SJSA1 (cell line): ENCODE measurements around the gene RGR. TPM values are rescaled to one million over a fixed set of nuclear protein-coding genes. Genes with fewer than 3 reads are reported as not detected.

Experiments used
- DNase-seq, 2 experiments: peaks; one replicate each; pipeline ENCODE4 v3.0.0-alpha.2; 2015 to 2020; ENCODE audit warnings: low spot score in 2 of 2, low read depth in 1 of 2
- H3K27ac ChIP-seq: fragments of 250-450 bp; sonication (Bioruptor Pico); 2 replicates; pipeline ENCODE4 v1.5.1; 2020; ENCODE audit warnings: mild to moderate bottlenecking, moderate library complexity
- H3K27me3 ChIP-seq: fragments of 250-450 bp; sonication (Bioruptor Pico); replicated peaks from 2 replicates; pipeline ENCODE4 v1.5.1; 2020; ENCODE audit warnings: mild to moderate bottlenecking, moderate library complexity
- H3K36me3 ChIP-seq: fragments of 250-450 bp; sonication (Bioruptor Pico); 2 replicates; pipeline ENCODE4 v1.5.1; 2020; ENCODE audit warnings: mild to moderate bottlenecking
- H3K4me1 ChIP-seq: fragments of 250-450 bp; sonication (Bioruptor Pico); replicated peaks from 2 replicates; pipeline ENCODE4 v1.6.1; 2021; ENCODE audit warnings: mild to moderate bottlenecking
- H3K4me3 ChIP-seq: fragments of 250-450 bp; sonication (Bioruptor Pico); 2 replicates; pipeline ENCODE4 v1.5.1; 2020; ENCODE audit warnings: mild to moderate bottlenecking
- H3K9me3 ChIP-seq: fragments of 250-450 bp; sonication (Bioruptor Pico); replicated peaks from 2 replicates; pipeline ENCODE4 v1.5.1; 2020; ENCODE audit warnings: mild to moderate bottlenecking
- total RNA-seq: library from RNA; depleted of rRNA; stranded (reverse); fragments of >200 nt; shearing (Covaris generic); gene quantifications from 2 replicates; pipeline ENCODE4 v1.2.3, GENCODE V29; 2014

Gene RGR
- total RNA-seq, 1 experiment from 2014 or later: not detected

GRCh38 chr10:84205853-84206525 is 38.9 kb upstream of the RGR start:
- Histone ChIP-seq H3K4me1 (no peaks in the 10 kb centered on the region), H3K4me3 (no peak overlapping the region), H3K9me3 (no peaks in the 10 kb centered on the region), H3K27ac (no peak overlapping the region), H3K36me3 (no peaks in the 10 kb centered on the region), H3K27me3 (0 out of 2 replicates have a peak, but pooled peaks cover 3% of the 10 kb centered on the region)
- DNase-seq: no peak

GRCh38 chr10:84208023-84208422 is 36.8 kb upstream of the RGR start:
- no peaks in the 10 kb centered on the region for H3K36me3 ChIP-seq
- H3K4me3 ChIP-seq: no peak overlapping the region
- no peaks in the 10 kb centered on the region for H3K4me1 ChIP-seq
- no peak for DNase-seq
- no peak overlapping the region for H3K27ac ChIP-seq
- no peaks in the 10 kb centered on the region for H3K9me3 ChIP-seq
- 0 out of 2 replicates have a peak, but pooled peaks cover 3% of the 10 kb centered on the region for H3K27me3 ChIP-seq

- no peak for DNase-seq
- H3K4me3 ChIP-seq: no peak overlapping the region
- H3K36me3 ChIP-seq: no peaks in the 10 kb centered on the region
- no peaks in the 10 kb centered on the region for H3K9me3 ChIP-seq
- no peak overlapping the region for H3K27ac ChIP-seq
- H3K27me3 ChIP-seq: 0 out of 2 replicates have a peak, but pooled peaks cover 3% of the 10 kb centered on the region
- no peaks in the 10 kb centered on the region for H3K4me1 ChIP-seq
Observed at GRCh38 chr10:84211566-84211965, 33.3 kb upstream of the RGR start.

GRCh38 chr10:84212014-84212413 is 32.8 kb upstream of the RGR start:
- no peak overlapping the region for H3K4me3 ChIP-seq
- H3K27me3 ChIP-seq: 0 out of 2 replicates have a peak, but pooled peaks cover 3% of the 10 kb centered on the region
- DNase-seq: no peak
- H3K4me1 ChIP-seq: no peaks in the 10 kb centered on the region
- no peaks in the 10 kb centered on the region for H3K9me3 ChIP-seq
- H3K27ac ChIP-seq: no peak overlapping the region
- H3K36me3 ChIP-seq: no peaks in the 10 kb centered on the region

GRCh38 chr10:84213076-84213475 is 31.8 kb upstream of the RGR start:
- DNase-seq: no peak
- H3K4me3 ChIP-seq: no peak overlapping the region
- H3K9me3 ChIP-seq: no peaks in the 10 kb centered on the region
- H3K27me3 ChIP-seq: 0 out of 2 replicates have a peak, but pooled peaks cover 3% of the 10 kb centered on the region
- no peak overlapping the region for H3K27ac ChIP-seq
- H3K36me3 ChIP-seq: no peaks in the 10 kb centered on the region
- H3K4me1 ChIP-seq: no peaks in the 10 kb centered on the region

- Histone ChIP-seq H3K4me1 (no peaks in the 10 kb centered on the region), H3K36me3 (no peaks in the 10 kb centered on the region), H3K9me3 (no peaks in the 10 kb centered on the region), H3K27me3 (peaks cover 3% of the 10 kb centered on the region; the same call in 1 of the 2 replicates), H3K4me3 (no peak overlapping the region), H3K27ac (no peak overlapping the region)
- no peak for DNase-seq
Observed at GRCh38 chr10:84214046-84214572, 30.7 kb upstream of the RGR start.

GRCh38 chr10:84214612-84215235 is 30.1 kb upstream of the RGR start:
- DNase-seq: no peak
- Histone ChIP-seq H3K4me1 (no peaks in the 10 kb centered on the region), H3K27me3 (peaks cover 2% of the 10 kb centered on the region; the same call in 1 of the 2 replicates), H3K36me3 (no peaks in the 10 kb centered on the region), H3K4me3 (no peak overlapping the region), H3K9me3 (no peaks in the 10 kb centered on the region), H3K27ac (no peak overlapping the region)

GRCh38 chr10:84216834-84217233 is 28.0 kb upstream of the RGR start:
- Histone ChIP-seq H3K9me3 (no peaks in the 10 kb centered on the region), H3K27me3 (no peaks in the 10 kb centered on the region; the same call in 1 of the 2 replicates), H3K4me3 (no peak overlapping the region), H3K27ac (no peak overlapping the region), H3K36me3 (no peaks in the 10 kb centered on the region), H3K4me1 (no peaks in the 10 kb centered on the region)
- DNase-seq: no peak

GRCh38 chr10:84217746-84218145 is 27.1 kb upstream of the RGR start:
- no peak for DNase-seq
- Histone ChIP-seq H3K27ac (no peak overlapping the region), H3K4me1 (no peaks in the 10 kb centered on the region), H3K27me3 (peaks cover 1% of the 10 kb centered on the region; the same call in 1 of the 2 replicates), H3K4me3 (no peak overlapping the region), H3K9me3 (no peaks in the 10 kb centered on the region), H3K36me3 (no peaks in the 10 kb centered on the region)

- no peak for DNase-seq
- Histone ChIP-seq H3K9me3 (no peaks in the 10 kb centered on the region), H3K36me3 (no peaks in the 10 kb centered on the region), H3K27ac (no peak overlapping the region), H3K4me3 (no peak overlapping the region), H3K27me3 (peaks cover 2% of the 10 kb centered on the region; the same call in 1 of the 2 replicates), H3K4me1 (no peaks in the 10 kb centered on the region)
Observed at GRCh38 chr10:84221916-84222315, 22.9 kb upstream of the RGR start.

- no peaks in the 10 kb centered on the region for H3K36me3 ChIP-seq
- H3K4me3 ChIP-seq: no peak overlapping the region
- H3K4me1 ChIP-seq: no peaks in the 10 kb centered on the region
- H3K27me3 ChIP-seq: peaks cover 5% of the 10 kb centered on the region; the same call in 1 of the 2 replicates
- no peak overlapping the region for H3K27ac ChIP-seq
- H3K9me3 ChIP-seq: no peaks in the 10 kb centered on the region
- no peak for DNase-seq
Observed at GRCh38 chr10:84224411-84225028, 20.3 kb upstream of the RGR start.

GRCh38 chr10:84225427-84226173 is 19.3 kb upstream of the RGR start, which contains the start of gene LRIT2:
LRIT2 (minus strand) TSS chr10:84225544; CDS start chr10:84225520, 24 bp downstream.
- DNase-seq: no peak
- Histone ChIP-seq H3K4me1 (no peaks in the 10 kb centered on the region), H3K27ac (no peak within 1 kb of the TSS), H3K4me3 (no peak within 1 kb of the TSS), H3K9me3 (no peaks in the 10 kb centered on the region), H3K27me3 (peaks cover 10% of the 10 kb centered on the region; the same call in 1 of the 2 replicates), H3K36me3 (no peaks in the 10 kb centered on the region)

- no peak for DNase-seq
- Histone ChIP-seq H3K36me3 (no peaks in the 10 kb centered on the region), H3K27ac (no peak overlapping the region), H3K4me1 (no peaks in the 10 kb centered on the region), H3K27me3 (peaks cover 10% of the 10 kb centered on the region; the same call in 1 of the 2 replicates), H3K4me3 (no peak overlapping the region), H3K9me3 (no peaks in the 10 kb centered on the region)
Observed at GRCh38 chr10:84226616-84227015, 18.2 kb upstream of the RGR start.
